GM18951 (cell line): Measurements from ENCODE around the gene RPTOR.

Experiments
- POLR2A ChIP-seq: IDR thresholded peaks from 4 replicates; pipeline ENCODE4 v1.6.1; 2011; ENCODE audit warnings: mild to moderate bottlenecking; ENCODE audit not compliant: insufficient read length, insufficient read depth; ENCODE audit errors: extremely low read depth
- in situ Hi-C: fragments of 300-500 bp; cut with MboI; formaldehyde crosslinking; loops from one replicate; pipeline ENCODE4 v1.12.0; 2022; ENCODE audit warnings: low sequenced_read_pairs, mixed read lengths, inconsistent platforms; ENCODE audit not compliant: unreplicated experiment

RPTOR gene

DNA sequence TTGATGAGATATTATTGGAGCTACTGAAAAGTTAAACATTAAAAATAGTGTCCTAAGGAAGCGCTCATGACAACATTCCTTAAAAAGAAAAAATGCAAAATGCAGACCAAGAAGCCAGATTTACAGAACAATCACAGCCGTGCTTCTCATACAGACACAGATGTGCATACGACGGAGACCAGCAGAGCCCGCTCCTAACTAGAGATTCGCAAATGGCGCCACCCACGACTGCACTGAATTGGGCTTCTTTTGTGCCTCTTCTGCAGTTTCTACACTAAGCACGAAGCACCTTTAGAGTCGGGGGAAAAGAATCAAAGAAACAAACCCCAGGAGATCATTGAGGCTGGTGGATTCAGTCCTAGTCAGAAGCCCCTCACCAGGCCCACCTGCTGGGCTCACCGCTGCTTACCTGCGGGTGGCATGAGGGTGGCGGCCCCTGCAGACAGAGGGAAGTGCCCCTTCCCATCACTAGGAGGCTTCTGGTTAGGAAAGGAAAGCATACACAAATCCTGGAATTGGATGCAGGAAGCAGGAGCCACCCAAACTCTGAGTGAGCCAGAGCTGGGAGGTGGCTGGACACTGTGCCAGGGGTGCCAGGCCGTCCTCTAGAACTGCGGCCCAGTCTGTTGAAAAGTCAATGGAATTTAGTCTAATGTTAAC lies 382.1 kb downstream of the RPTOR start:
- no peak for TF ChIP-seq POLR2A

DNA sequence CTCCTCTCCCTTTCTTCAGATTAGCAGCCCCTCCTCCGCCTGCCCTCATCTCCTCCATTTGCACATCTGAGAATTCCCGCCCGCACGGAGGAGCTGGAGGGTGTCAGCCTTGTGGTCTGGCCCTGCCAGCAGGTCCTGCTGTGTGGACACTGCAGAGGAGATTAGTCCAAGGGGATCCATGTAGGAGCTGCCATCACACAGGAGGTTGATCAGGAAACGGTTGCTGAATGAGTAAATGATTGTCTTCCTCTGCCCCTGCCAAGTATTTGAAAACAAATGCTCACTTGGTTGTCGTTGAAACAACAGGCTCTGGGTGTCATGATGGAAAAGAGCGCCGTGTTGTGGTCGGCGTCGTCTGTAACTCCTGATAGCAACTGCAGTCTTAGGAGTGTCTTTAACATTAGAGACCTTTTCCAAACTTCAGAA lies 383.2 kb downstream of the RPTOR start:
- in situ Hi-C loops, result no loop called here
- TF ChIP-seq POLR2A, result no peak

More for the DNA sequence above, 382.1 kb downstream of the RPTOR start:
- in situ Hi-C loops, result no loop called here

DNA sequence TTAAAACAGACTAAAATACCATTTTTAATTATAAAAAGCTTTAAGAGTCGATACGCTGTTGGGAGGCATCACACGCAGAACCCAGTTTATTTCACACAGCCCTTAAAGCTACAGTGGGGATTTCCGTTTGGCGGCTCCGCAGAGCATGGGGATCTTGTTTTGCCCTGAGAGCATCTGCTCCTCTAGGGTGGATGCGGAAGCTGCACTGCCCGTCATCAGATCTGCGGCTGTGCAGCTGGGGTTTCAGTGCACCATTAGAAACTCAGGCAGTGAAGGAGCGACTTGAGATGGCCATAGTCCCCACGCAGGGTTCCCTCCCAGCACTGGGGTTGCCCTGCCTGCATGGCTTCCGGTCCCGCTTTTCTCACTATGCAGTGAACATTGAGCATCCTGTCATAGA lies 384.8 kb downstream of the RPTOR start:
- TF ChIP-seq POLR2A, result no peak
- in situ Hi-C loops, result no loop called here

DNA sequence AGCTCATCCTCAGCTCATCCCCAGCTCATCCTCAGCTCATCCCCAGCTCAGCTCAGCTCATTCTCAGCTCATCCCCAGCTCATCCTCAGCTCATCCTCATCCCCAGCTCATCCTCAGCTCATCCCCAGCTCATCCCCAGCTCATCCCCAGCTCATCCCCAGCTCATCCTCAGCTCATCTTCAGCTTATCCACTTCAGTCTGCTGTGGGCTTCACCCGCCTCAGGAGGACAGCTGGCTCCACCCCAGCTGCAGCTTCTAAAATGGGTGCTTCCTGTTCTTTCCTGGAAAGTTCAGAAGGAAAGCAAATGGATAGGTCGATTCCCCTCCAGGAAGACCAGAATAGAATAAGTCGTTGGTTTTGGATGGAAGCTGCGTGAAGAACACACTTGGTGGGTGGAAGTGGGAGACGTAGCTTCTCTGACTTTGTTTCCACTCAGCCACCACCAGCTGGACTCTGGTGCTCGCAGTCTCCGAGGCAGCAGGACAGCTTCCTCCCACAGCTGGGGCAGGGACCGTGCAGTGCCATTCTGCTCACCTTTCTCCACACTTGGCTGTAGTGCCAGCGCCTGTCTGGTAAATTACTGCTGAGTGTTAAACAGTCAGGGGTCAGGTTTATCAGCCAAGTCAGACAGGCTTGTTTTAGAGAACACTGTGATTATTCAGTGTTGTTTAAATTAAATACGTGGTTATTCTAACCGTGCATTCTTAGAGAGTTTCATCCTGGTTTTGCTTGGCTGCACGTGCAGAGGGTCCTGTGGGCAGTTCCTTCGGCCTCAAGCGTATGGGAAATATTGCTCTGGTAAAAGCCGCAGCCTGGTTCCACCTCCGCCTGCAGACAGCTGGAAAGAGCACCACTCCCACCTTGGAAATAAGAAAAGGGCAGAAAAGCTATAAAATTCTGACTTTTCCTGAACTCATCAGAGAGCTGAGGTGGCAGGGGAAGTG lies 386.0 kb downstream of the RPTOR start:
- in situ Hi-C loops, result no loop called here

DNA sequence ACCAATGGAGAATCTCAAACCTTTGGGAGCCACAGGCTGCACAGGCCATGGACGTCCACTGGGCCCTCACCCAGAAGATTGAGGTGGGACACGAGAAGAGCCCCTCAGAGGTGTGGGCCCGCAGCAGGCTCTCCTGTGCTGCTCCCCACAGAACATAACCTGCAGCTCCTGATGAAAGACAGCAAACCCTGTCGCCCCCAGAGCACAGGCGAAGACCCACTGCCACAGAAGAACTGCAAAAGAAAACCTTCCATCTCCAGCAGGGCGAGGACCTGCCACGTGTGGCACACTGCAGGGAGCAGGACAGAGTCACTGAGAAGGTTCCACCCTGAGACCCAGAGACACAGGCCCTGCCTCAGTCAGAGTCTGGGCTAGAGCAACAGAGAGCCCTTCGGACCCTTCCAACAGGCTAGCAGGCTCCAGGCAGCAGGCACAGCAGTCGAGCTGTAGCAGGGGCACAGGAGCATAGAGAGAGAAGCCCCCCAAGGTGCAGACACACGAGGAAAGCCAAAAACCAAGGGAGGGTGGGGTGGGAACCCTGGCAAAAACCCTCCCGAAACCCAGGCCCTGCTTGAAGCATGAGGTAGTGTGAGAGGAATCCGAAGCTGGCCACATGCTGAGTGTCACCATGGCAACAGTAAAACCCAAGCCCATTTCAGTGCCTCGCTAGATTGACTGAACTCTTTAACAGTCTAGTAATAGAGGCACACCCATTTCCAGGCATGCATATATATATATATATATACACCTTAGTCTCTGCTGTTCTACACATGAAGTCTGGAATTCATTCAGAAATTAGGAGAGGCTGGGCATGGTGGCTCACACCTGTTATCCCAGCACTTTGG lies 387.0 kb downstream of the RPTOR start:
- no peak for TF ChIP-seq POLR2A
- in situ Hi-C loops, result no loop called here

More for the DNA sequence above, 386.0 kb downstream of the RPTOR start:
- no peak for TF ChIP-seq POLR2A

DNA sequence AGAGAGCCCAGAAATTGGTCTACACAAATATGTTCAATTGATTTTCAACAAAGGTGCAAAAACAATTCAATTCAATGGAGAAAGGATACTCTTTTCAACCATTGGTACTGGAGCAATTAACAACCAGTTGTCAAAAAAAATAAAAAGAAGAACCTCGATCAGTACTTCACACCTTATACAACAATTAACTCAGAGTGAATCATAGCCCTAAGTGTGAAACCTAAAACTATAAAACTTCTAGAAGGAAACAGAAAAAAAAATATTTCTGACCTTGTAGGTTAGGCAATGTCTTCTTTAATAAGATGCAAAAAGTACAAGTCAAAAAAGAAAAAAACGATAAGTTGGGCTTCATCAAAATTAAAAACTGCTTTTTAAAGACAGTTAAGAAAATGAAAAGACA lies 390.9 kb downstream of the RPTOR start:
- no peak for TF ChIP-seq POLR2A
- in situ Hi-C loops, result no loop called here

DNA sequence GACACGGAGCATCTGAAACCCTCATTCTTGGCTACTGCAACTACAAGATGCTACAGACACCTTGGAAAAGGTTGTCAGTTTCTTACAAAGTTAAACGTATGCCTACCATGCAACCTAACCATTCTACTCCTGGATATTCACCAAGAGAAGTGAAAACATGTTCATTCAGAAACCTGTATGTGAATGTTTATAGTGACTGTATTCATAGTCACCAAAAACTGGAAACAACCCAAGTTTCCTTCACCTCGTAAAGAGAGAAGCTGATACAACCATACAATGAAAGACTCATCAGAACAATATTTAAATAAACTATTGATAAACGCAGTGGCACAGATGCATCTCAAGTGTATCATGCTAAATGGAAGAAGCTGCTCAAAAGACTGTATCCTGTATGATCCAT lies 391.6 kb downstream of the RPTOR start:
- no peak for TF ChIP-seq POLR2A

DNA sequence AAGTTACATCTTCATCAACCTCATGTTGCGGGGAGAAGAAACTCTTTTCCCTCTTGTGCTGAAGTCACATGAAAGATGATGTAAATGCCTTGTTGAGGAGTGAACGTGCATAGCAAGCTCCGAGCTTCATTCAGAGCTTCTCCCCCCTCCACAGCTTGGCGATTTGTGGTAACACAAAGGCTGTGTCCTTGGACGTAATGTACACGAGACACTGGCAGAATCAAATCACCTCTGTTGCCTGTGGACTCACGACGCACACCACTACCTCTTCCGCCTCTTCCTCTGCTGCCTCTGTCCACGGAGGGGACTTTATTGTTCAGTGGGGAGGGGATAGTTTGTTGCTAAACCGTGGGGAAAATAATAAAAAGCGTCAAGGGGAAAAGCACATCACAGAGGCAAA lies 392.1 kb downstream of the RPTOR start:
- in situ Hi-C loops, result no loop called here
- TF ChIP-seq POLR2A, result no peak

More for the DNA sequence above, 391.6 kb downstream of the RPTOR start:
- in situ Hi-C loops, result no loop called here

DNA sequence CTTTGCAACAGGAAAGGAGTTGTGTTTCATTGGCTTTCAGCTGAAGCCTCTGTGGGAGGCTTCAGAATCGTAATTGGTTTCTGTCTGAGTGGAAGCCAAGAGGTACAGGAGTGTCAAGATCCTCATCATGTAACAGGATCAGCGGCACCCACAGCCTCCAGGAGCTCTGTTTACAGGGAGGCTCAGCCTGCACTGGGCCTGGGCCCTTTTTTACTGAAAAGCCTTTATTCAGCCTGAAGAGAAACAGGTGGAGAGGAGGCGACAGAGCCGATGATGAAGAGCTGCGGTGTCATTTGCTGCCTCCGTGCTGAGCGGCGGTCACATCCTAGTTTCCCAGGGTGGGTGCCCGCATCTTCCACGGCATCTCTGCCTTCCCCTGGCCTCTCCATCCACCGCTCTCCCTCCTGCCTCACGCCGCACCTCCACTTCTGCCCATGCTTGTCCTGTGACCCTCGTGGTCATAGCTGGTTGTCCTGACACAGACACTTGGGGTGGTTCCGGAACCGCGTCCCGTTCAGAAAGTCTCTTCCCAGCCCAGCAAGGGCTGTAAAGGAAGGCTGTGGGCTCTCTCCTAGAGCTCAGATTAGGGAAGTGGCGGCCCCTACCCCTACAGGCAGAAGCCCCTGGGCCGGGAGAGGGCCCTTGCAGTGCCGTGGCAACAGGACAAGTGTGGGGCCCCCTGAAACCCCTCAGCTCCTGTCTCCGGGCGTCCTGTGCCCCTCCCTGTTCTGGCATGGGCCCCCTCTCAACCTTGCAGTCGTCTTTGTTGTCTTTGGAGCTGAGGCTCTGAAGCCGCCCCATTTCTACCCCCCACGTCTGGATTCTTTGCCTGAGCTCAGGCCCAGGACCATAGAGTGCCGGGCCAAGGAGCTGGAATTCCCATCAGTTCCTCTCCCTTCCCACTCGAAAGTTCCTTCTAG lies 393.1 kb downstream of the RPTOR start:
- in situ Hi-C loops, result no loop called here
- TF ChIP-seq POLR2A, result no peak

DNA sequence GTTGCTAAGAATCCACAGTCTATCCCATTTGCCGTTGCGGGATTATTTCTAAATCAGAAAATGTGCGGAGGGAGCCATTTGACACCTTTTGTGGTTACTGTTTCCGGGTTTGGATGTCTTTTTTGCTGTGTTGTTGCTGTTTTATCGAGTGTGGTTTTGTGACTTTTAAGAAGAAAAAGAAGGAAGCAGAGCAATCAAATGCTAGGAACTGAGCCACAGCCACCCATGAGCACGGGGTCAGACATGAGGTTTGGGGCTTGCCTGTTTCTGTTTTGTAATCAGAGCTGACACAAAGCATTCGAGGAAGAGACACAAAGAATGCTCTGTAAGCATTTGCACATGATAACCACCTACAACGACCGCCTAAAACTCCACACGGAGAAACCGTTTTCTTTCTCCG lies 393.9 kb downstream of the RPTOR start:
- no peak for TF ChIP-seq POLR2A
- in situ Hi-C loops, result no loop called here

DNA sequence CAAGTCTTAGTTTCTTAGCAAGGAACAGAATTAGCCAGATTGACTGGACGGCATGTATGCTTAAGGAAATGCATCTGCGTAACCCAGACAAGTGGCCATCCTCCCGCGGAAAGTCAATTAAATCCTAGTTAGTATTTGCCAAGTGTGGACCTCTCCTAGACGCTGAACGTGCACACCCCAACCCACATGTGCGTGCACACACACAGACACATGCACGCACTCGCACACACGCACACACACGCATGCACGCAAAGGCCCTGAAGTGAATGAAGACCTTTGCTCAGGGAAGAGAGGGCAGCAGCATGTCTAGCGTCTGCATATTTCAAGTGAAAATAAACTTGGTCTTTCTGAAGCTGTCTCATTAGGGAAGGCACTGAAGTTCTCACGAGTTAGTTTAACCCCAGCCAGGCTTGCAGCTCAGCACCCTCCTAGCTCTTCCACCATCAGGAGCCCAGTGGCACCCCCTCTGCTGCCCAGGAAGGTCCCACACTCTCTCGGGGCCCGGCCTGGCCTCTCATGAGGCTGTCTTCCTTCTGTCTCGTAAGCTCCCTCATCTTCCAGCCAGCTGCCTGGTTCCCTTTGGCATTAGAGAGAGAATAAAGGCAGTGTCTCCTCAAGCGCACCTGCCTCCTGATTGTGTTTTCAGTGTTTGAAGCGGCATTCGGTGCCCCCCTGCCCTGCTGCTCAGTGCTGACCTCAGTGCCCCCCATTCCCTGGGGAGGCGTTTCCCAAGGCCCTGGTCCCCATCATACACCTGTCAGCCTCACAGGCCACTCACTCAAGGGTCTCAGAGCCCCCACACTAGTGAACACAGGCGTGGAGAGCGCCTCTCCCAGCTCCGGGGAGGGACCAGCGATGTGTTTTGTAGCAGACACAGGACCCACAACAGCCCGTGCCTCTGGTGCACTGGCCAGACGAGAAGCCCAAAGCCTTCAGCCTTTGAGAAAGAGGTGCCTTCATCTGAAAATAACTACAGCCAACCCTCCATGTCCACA lies 394.8 kb downstream of the RPTOR start:
- in situ Hi-C loops, result no loop called here
- no peak for TF ChIP-seq POLR2A
